ENCODE results near the gene NT5C3A.
"Not testable (repeated sequence)": the region's sequence is repeated elsewhere in the genome, so short reads cannot be mapped to it uniquely, and the experiment has no call there.

NT5C3A gene

DNA sequence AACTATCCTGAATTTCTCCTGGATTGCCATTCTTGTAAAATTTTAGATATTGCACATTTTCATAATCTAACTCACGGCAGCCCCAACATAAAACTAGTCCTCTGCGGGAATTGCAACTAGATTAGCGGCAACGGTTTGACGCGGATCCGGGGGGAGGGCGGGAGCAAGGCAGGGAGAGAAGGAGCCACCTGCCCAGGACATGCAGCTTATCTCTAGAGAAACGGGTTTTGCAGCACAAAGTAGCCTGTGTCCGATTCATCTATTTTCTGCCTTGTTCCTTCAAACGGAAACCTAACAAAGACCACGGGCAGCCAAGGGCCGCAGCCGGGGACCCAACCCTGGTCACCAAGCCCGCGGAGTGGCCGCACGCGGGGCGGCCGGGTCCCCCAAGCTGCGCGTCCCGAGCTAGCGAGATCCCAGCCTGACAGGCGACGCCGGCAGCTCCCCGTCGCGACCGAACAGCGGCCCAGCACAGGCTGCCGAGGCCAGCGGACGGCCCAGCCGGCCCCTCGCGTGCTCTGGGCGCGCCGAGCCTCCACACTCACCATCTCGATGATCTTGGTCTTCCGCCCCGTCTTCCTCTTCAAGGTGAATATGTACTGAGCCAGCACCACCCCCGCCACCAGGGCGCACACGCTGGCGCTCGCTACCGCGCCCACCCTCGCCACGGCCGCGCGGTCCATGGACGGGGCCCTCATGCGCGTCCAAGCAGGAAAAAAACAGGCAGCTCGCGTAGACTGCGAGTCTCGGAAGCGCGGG is at the start of gene NT5C3A:
Gene NT5C3A (minus strand): TSS at position 754 of the 759 bp plus-strand sequence. CDS start 71 bp downstream, at position 683.
- DNase-seq (ENCODE audit: low read depth in 2 of 2), result peak in 1 of 2 donors; percentile 28

DNA sequence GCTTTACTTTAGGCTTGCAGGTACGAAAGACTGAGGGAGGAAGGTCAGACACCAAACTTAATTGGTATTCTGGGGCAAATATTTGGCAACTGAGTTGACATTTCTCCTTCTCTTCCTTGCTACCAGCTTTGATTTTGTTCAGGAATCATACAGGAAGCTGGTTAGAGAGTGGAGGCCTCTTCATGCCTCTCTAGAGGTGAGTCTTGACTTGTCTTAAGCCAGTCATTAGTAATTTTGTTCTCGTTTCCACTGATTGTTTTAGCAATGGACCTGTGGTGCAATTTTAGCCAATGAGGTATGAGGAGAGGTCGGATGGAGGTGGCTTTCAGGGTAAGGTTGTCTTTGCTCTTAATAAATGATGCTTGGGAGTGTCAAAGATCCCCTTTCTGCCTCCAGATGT is 49.0 kb upstream of the NT5C3A start:
- no peak for DNase-seq (ENCODE audit: low read depth in 2 of 2)

DNA sequence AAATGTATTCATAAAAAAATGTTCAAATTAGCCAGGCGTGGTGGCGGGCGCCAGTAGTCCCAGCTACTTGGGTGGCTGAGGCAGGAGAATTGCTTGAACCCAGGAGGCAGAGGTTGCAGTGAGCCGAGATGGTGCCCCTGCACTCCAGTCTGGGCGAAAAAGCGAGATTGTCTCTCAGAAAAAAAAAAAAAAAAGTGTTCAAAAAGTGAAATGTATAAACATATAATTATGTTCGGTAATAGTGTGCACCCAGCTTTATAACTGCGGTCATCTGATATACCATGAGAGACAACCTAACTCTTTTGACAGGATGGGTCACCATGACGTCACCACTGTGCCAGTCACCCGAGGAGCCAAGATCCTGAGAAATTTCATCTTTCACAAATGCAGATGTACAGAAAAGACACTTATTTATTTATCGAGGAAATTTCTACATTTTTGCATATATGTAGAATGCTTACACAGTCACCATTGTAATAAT is 47.2 kb upstream of the NT5C3A start:
- no peak for DNase-seq (ENCODE audit: low read depth in 2 of 2)

DNA sequence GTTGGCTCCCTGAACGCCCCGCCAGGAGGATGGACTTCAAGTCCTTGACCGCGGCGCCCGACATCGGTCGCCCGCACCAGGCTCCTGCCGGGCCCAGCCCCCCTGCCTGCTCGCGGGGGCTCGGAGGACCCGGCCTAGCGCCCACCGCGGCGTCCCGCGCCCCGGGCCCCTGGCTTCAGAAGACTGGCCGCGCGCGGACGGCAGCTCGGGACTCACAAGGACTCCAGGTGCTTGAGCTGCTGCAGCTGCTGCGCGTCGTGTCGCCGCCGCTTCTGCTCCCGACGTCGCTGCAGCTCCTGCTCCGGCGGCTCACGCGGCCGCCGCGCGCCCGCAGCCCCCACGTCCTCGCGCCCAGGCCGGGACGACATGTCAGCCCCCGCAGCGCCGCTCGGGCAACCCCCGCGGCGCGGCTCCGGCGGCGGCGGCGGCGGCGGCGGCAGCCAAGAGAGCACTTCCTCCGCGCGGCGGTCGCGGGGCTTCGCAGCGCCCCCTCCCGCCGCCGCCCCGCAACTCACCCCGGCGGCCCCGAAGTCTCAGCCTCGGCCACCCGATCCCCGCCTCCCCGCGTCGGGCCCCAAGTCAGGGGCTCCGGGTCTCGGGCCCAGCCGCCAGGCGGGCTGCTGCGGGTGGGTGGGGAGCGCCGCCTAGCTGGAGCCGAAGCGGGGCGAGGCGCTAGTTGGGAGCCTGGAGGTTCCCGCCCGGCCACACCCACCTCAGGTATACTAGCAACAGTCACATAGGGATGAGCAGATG is 46.6 kb upstream of the NT5C3A start, which contains the start of gene RP9:
Gene RP9 (minus strand): TSS at position 400 of the 753 bp plus-strand sequence. CDS start 32 bp downstream, at position 368.
- DNase-seq (ENCODE audit: low read depth in 2 of 2), result peak; percentile 66 to 72

DNA sequence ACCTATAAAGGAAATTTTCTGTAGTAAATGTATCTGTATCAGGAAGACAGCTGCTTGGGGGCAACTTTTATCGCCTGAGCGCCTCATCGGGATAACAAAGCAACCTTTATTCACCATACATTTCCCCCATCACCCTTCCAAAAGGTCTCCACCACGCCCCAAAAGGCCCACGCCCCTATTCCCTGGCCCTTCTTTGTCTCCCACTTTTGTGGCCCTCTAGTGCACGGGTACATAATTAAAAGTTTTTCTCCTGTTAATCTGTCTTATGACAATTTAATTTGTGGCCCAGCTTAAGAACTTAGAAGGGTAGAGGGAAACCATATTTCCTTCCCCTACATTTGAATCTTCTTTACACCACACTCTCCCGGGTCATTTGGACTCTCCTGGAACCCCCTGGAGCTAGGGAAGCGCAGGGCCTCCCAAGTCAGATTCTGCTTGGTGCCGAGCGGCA is 46.0 kb upstream of the NT5C3A start:
- no peak for DNase-seq (ENCODE audit: low read depth in 2 of 2)

DNA sequence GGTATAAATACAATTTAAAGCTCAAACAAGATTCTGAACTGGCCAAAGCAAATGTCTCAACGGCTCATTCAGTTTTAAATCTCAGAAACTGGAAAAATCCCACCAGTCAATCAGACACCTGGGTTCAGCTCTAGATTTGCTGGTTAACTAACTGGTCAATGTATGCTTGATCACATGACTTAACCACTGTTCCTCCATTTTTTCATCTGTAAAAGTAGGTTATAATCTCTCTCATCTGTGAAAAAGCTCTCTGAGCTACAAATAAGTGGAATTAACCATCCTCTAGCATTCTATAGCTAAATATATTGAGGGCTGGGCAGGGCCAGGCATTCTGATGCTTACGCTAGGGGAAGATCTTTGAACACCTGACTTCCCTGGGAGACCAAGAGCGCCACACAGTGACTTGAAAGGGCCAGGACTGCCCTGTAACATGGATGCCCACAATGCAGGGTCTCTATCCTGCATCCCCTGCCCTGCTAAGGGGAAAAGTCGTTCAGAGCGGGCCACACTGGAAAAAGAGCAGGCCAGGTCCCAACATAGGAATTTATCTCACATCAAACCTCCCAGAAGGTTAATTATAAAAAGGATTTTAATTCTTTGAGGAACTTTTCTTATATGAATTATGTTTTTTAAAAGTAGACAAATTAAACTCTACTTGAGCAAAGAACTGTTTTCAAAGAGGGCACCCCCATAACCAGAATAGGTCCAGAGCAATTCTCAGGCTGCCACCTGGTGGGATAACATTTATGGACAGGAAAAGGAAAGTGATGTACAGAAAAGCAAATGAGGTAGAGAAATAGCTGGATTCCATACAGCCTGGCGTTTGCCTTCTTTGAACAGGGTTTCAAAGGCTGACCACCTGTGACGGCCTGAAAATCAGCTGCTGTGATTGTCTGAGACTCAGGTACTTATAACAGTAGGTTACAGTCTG is 44.8 kb upstream of the NT5C3A start:
- DNase-seq (ENCODE audit: low read depth in 2 of 2), result no peak

DNA sequence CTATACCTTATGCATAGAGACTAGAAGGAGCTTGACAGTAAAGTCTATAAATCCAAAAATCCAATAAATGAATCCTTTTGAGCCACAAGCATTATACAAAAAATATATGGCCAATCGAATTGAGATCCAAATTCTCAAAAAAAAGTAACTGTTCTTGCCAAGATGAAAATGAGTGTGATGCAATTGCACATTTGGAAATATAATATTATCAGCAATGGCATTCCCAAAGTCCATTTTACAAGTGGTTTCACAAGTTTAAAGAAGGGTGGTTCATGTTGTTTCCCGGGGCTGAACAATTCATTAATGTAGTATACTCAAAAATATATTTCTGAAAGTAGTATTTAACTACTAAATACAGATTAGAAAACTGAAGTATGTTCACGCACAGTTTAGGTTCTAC is 39.3 kb upstream of the NT5C3A start:
- no peak for DNase-seq (ENCODE audit: low read depth in 2 of 2)

DNA sequence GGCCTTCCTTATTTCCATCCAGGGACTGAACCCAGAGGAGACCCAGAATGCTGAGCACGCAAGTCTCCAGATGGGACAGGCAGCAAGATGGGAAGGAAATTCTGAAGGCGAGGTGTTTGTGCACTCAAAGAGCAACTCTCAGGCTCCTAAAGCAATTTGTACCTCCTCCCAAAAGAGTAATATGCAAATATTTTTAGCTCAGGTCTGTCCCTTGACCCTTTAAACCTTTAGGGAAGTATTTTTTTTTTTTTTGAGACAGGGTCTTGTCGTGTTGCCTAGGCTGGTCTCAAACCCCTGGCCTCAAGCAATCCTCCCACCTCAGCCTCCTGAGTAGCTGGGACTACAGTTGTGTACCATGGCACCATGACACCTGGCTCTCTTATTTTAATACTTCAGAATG is 38.2 kb upstream of the NT5C3A start:
- DNase-seq (ENCODE audit: low read depth in 2 of 2), result no peak

DNA sequence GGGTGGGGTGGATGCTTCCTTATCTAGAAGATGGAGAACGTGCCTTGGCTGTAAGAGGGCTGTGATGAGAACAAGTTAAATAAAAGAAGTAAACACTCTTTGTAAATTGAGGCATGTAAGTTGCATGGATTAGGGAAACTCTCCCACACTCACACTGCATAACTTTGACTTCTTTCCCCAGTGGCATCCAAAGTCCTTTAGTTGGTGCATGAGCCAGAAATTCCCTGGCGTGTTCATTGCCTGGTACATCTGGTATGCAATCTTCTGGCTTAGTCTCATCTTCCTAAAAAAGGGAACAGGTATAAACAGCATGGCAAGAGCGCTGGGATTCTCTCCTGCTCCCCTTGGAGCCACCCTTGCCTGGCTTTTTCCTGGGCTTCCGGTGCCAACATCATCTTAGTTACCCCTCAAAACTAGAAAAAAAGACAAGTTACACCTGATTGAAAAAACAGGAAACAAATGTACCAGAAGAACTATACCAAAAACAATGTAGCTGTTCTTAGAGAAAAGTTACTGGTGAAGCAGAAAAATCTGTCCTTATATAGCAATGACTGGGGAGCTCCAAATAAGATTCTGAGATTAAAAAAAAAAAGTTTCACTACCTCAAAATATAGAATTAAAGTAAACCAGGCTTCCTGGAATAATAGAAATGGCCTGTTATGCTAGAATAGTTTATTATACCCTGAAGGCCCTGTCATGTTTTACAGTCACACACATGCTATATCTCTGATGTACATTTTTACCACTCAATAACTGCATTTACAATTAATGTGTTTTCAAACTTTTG is 36.8 kb upstream of the NT5C3A start:
- no peak for DNase-seq (ENCODE audit: low read depth in 2 of 2)

DNA sequence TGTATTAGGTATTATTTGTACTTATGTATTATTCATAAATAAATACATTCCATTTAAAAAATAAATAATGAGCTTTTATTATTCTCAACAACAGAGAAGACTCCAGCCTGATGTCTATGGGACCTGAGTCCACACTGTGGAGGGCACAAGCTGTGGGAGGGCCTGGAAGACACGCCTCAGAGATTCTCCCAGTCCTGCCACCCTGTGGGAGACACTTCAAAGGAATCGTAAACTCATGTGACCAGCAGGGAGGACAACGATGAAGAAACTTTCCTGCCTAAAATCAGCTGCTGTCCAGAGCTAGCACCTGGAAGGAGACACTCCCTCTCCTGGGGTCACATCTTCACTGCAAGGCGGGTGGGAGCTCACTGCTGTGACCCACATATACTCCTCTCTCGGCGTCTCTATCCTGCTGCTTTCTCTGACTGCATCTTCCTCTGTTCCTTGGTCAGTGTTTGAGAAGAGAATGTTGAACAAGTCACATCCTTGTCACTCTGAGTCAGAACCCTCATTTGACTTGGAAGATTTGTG is 32.2 kb upstream of the NT5C3A start:
- not testable (repeated sequence) for DNase-seq (ENCODE audit: low read depth in 2 of 2)

DNA sequence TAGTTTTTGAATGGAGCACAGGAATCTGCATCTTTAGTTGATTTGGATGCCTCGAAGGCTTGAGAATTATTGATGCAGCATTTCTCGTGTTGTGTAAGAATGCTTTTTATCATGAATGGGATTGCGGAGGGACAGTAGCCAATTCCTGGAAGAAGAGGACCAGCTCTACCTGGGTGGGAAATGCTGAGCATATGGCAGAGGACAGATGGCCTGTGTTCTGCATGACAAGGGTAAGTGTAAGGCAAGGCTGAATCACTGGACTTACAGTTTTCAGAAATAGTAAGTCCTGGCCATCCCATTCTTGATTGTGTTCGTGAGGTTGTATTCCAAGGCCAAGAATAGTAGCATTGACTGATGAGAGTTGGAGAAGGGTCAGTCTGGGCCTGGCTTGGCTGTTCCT is 30.7 kb upstream of the NT5C3A start:
- DNase-seq (ENCODE audit: low read depth in 2 of 2), result no peak

DNA sequence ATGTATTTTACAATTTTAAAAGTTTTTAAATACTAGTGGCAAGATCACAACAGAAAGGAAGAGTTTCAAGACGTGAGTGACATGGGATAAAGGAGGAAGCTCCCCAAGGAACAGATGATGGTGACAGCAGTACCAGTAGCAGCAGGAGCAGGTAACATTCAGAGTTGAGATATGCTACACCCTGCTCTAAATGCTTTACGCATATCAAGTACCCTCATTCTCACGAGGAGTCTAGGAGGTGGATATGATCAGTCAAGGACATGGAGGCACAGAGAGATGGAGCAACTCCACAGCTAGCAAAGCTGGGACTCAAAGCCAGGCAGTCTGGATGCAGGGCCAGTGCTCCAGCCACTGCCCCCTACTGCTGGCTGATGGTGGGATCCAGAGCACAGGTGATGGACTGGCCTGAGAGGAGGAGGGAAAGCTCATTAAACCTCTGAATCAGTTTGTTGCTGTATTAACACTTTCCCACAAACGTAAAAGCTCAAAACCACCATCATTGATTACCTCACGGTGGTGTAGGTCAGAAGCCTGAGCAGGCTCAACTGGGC is 29.1 kb upstream of the NT5C3A start:
- DNase-seq (ENCODE audit: low read depth in 2 of 2), result no peak

DNA sequence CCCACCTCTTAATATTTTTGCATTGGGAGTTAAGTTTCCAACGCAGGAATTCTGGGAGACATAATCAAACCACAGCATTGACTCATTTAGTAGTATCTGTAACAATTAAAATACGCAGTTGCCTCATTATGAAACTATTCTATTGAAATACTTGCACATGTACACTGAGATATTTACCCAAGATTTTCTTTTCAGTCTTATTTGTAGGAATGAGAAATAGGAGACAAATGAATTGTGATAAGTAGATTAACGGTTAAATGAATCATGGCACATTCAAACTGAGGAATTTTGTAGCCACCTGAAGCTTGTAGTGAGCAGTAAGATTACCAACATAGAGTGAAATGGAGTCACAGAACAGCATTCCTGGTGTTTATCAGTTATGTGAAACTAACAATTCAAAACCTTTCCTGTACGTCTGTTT is 28.5 kb upstream of the NT5C3A start:
- DNase-seq (ENCODE audit: low read depth in 2 of 2), result no peak

DNA sequence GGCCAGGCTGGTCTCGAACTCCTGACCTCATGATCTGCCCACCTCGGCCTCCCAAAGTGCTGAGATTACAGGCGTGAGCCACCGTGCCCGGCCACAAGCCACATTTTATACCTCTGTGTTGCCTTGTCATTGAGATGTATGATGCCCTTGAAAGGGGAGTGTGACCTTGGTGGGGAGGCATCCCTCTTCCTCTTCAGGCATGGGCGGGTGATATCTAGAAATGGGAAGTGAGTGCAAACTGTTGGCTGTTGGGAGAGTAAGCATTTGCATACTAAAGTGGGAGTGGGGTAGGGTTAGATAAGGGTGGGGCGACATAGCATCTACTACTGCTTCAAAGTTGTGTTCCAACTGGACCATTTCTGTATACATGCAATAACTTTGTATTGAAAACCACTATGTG is 26.6 kb upstream of the NT5C3A start:
- no peak for DNase-seq (ENCODE audit: low read depth in 2 of 2)

DNA sequence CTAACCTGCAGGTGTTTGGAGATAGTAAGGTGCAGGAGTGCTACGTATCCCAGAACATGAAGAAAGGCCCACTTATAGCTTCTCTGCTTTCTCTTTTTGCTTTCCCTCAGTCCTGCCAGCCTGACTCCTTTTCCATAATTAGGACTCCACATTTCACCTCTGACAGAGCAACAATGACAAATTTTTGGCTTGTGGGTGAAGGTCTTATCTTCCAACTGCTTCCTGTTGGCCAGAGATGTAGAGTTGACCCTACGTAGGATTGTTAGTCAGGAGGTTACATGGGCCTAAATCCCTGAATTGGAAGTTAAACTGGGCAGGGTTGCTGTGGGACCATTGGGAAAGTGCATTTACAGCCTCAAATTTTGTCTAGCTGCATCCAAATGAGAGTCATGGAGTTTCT is 25.3 kb upstream of the NT5C3A start:
- no peak for DNase-seq (ENCODE audit: low read depth in 2 of 2)

DNA sequence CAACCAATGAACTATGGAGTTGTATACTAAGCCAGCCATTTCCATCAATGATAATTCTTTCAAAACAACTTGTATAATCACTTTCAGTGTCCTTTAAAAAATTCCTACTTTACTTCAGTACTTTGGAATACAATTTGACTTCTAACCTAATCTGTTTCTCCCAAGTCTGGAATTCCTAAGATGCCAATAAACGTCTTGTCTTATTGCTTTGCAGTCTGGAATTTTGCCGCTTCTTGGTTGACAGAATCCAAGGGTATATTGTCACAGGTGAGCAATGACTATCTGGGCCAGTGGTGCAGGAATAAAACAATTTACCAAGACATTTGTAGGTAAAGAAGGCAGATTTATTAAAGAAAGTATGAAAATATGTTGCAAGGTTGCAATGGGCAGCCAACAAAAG is 24.8 kb upstream of the NT5C3A start:
- DNase-seq (ENCODE audit: low read depth in 2 of 2), result no peak

DNA sequence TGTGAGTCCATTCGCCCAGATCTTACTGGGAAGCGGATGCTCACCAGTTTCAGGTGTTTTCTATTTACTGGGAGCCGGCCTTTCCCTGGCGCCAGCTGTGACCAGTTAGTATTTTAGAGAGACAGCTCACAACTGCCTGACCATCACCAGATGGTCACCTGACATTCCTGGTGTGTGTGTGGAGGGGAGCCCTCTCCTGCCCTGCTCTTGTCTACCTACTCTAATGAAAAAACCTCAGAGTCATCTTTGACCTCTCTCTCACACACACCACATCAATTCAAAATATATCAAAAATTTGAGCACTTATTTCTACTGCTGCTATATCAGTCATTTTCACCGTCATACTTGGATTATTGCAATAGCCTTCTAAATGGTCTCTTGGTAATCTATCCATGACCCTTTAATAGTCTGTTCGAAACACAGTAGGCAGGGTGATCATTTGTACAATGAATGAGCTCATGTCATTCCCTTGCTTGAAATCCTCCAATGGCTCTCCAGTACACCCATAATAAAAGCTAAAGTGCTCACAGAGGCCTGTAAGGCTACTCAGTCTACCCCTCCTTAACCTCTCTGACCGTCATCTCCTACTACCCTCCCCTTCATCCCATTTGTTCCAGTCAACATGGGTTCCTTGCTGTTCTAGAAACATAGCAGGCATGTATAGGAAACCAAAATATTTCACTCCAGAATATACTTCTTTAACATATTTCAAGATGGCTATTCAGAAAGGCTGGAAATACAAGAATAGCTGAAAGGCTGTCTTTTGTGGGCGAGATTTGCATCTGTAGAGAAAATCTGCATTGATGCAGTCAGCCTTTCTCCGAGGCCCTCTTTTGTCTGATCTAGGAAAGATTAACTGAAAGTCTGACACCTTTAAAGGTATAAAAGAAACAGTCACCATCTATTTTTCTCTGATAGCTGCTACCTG is 17.5 kb upstream of the NT5C3A start:
- DNase-seq (ENCODE audit: low read depth in 2 of 2), result no peak

DNA sequence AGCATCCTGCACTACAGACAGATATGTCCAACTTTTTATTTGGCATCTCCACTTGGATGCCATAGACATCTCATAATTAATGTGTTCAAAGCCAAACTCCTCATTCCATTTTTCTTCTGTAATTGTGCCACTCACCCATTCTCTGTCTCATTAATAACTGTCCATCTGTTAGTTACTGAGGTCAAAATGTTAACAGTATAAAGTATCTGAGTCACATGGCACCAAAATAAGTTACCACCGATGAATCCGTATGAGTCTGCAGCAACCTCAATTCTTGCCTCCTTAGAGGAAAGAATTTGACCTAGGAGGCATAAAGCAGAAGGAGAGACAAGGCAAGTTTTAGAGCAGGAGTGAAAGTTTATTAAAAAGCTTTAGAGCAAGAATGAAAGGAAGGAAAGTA is 16.5 kb upstream of the NT5C3A start:
- no peak for DNase-seq (ENCODE audit: low read depth in 2 of 2)

DNA sequence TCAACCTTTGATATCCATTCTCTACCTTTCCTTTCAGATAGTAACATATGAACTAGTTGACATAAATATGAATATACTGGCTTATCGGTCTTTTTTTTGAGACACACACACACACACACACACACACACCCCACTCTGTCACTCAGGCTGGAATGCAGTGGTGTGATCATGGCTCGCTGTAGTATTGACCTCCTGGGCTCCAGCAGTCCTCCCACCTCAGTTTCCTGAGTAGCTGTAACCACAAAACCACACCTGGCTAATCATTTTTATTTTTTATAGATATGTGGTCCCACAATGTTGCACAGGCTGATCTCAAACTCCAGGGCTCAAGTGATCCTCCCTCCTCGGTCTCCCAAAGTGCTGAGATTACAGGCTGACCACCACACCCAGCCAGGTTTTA is 14.2 kb upstream of the NT5C3A start:
- no peak for DNase-seq (ENCODE audit: low read depth in 2 of 2)

Data from stimulated activated CD8-positive, alpha-beta memory T cell treated with anti-CD3 and anti-CD28 coated beads, Interleukin-2, amount 100 ng/mL, for 48 hours (primary cell).